Transverse colon (tissue), 4 donors: ENCODE data around the gene PROZ. TPM values are rescaled to one million over a fixed set of nuclear protein-coding genes. Genes with fewer than 3 reads are reported as not detected.

Experiments used
- DNase-seq: peaks from one replicate; pipeline ENCODE4 v3.0.0-alpha.2; 2019
- H3K27ac ChIP-seq, 4 donors: fragments of 200-600 bp; sonication (generic); 2 replicates each; pipeline ENCODE4 v1.5.1; 2016 to 2018; ENCODE audit warnings: inconsistent platforms in 4 of 4
- H3K27me3 ChIP-seq: fragments of 200-600 bp; sonication (generic); 2 replicates; pipeline ENCODE4 v1.5.1; 2017; ENCODE audit warnings: inconsistent platforms
- H3K36me3 ChIP-seq, 4 donors: fragments of 200-600 bp; sonication (generic); 2 replicates each; pipeline ENCODE4 v1.5.1; 2017 to 2019; ENCODE audit warnings: inconsistent platforms in 4 of 4
- H3K4me1 ChIP-seq, 4 donors: fragments of 200-600 bp; sonication (generic); 2 replicates each; pipeline ENCODE4 v1.5.1; 2017 to 2020; ENCODE audit warnings: inconsistent platforms in 4 of 4
- H3K4me3 ChIP-seq, 4 donors: fragments of 200-600 bp; sonication (generic); 1 replicate in 1 of 4; 2 replicates in 3 of 4; pipeline versions ENCODE4 v1.5.1 to v1.6.1; 2017 to 2019; ENCODE audit warnings: inconsistent platforms in 4 of 4
- H3K9me3 ChIP-seq, 2 donors: fragments of 200-600 bp; sonication (generic); 2 replicates each; pipeline ENCODE4 v1.5.1; 2017 to 2019; ENCODE audit warnings: inconsistent platforms in 2 of 2
- EP300 ChIP-seq: sonication (generic); formaldehyde crosslinking; IDR thresholded peaks from one replicate; pipeline ENCODE4 v1.6.1; 2017; ENCODE audit warnings: antibody characterized with exemption, low read depth
- POLR2A ChIP-seq: fragments of 450-650 bp; IDR thresholded peaks from one replicate; pipeline ENCODE4 v1.6.1; 2016; ENCODE audit warnings: antibody characterized with exemption, mild to moderate bottlenecking, moderate library complexity
- POLR2AphosphoS5 ChIP-seq, 3 donors: sonication (generic); formaldehyde crosslinking; IDR thresholded peaks; one replicate each; pipeline ENCODE4 v1.6.1; 2016; ENCODE audit warnings: antibody characterized with exemption in 3 of 3
- WGBS, 2 donors: methylation state at CpG; one replicate each; pipeline ENCODE4 v1.1.5; 2018; ENCODE audit warnings: low coverage in 1 of 2; 5-methylcytosine and 5-hydroxymethylcytosine counted together
- in situ Hi-C, 4 donors: fragments of 200-750 bp; cut with MboI; loops; one replicate each; pipeline versions ENCODE4 v1.15.0 to v1.15.1; 2017; ENCODE audit warnings: low sequenced_read_pairs in 3 of 4, low pct_ligation_motif_present in 1 of 4, low pct_unique_long_range_greater_than_20kb in 1 of 4
- intact Hi-C: fragments of 100-400 bp; cut with DNase I; formaldehyde crosslinking; loops from one replicate; pipeline ENCODE4 v1.15.1; 2023; ENCODE audit warnings: low total_unique reads
- total RNA-seq, 4 donors: library from RNA; depleted of rRNA; stranded (reverse); fragments of >200 nt; gene quantifications; one replicate each; pipeline ENCODE4 v1.1.0, GENCODE V29; 2016
- TF ChIP-seq, protein P1 (sequence below), 5 experiments: fragments of 200-600 bp in 3 of 5; fragments of 450-650 bp in 2 of 5; sonication (generic) in 3 of 5; IDR thresholded peaks; 1 replicate in 2 of 5; 2 replicates in 3 of 5; pipeline ENCODE4 v1.5.1; 2016 to 2017; ENCODE audit warnings: antibody characterized with exemption in 5 of 5, inconsistent platforms in 3 of 5, mild to moderate bottlenecking in 2 of 5, moderate library complexity in 1 of 5

PROZ gene
- total RNA-seq, 4 donors from 2014 or later = not detected

DNA sequence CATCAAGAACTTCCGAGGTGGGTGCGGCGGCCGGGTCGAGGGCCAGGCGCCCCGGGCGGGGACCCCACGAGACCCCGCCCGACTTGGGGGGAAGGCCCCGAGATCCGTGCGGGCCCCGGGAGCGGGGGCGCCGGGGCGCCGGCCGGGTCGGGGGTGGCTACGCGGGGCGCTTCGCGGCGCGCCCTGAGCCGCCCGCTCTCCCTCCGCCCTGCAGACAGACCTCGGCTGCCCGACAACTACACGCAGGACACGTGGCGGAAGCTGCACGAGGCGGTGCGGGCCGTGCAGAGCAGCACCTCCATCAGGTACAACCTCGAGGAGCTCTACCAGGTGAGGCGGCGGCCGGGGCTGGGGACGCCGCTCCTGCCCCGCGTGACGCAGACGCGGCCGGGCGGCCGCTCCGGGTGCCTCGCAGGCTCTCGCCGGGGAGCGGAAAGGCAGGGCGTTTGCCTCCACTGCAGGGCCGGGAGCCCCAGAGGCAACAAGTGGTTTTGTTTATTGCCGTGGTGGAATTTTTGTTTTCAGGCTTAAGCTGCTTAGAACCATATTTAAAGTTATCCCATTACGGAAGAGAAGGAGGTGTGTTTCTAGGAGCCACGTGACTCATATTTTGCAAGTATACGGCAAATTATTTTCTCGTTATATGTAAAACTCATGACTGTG, 51.4 kb downstream of the PROZ start:
- Histone ChIP-seq H3K4me1 (peaks cover 30 to 64% (median 35%) of the 10 kb centered on the region in 4 donors), H3K27me3 (no peaks in the 10 kb centered on the region), H3K9me3 (no peaks in the 10 kb centered on the region), H3K4me3 (peak overlapping the region; percentile 47 to 98 (median 98)), H3K27ac (peak overlapping the region; percentile 99 to 100 (median 100)), H3K36me3 (no peaks in the 10 kb centered on the region)
- in situ Hi-C loops = no loop called here
- 0% methylated on average over 6 to 59 of the region's 67 CpGs for WGBS, 2 donors
- TF ChIP-seq, protein P1, sequence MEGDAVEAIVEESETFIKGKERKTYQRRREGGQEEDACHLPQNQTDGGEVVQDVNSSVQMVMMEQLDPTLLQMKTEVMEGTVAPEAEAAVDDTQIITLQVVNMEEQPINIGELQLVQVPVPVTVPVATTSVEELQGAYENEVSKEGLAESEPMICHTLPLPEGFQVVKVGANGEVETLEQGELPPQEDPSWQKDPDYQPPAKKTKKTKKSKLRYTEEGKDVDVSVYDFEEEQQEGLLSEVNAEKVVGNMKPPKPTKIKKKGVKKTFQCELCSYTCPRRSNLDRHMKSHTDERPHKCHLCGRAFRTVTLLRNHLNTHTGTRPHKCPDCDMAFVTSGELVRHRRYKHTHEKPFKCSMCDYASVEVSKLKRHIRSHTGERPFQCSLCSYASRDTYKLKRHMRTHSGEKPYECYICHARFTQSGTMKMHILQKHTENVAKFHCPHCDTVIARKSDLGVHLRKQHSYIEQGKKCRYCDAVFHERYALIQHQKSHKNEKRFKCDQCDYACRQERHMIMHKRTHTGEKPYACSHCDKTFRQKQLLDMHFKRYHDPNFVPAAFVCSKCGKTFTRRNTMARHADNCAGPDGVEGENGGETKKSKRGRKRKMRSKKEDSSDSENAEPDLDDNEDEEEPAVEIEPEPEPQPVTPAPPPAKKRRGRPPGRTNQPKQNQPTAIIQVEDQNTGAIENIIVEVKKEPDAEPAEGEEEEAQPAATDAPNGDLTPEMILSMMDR (IDR thresholded peaks at IDR 0.05) = peak in 2 of 5 experiments; percentile 24 to 33
- peak in 1 of 3 donors; percentile 45 for TF ChIP-seq POLR2AphosphoS5 (IDR thresholded peaks at IDR 0.05)
- no peak for TF ChIP-seq EP300
- peak; percentile 37 for TF ChIP-seq POLR2A
- intact Hi-C loops = no loop called here
- peak; percentile 76 for DNase-seq

DNA sequence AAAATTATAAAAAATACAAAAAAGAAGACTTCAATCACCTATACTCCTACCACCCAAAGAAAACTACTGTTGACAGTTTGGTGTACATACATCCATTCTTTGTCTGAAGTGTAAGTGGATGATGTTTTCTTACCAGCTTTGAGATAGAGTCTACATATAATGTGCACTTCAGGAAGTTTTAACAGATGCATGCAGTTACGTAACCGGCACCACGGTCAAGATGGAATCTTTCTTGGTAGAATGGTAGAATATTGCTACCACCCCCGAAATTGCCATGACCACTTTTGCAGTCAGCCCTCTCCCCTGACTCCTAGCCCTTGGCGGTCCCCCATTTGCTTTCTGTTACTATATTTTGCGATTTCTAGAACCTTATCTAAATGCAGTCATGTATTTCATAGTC, 52.4 kb downstream of the PROZ start:
- Histone ChIP-seq H3K27ac (no peak overlapping the region), H3K27me3 (no peaks in the 10 kb centered on the region), H3K4me1 (peaks cover 25 to 64% (median 37%) of the 10 kb centered on the region in 4 donors), H3K9me3 (no peaks in the 10 kb centered on the region), H3K4me3 (peak overlapping the region in 1 of 4 donors; percentile 97), H3K36me3 (no peaks in the 10 kb centered on the region)
- 93 to 100% methylated on average over 2 to 6 of the region's 6 CpGs for WGBS, 2 donors
- no peak for TF ChIP-seq POLR2A
- no peak for TF ChIP-seq EP300
- TF ChIP-seq, protein P1 (IDR thresholded peaks at IDR 0.05) = no peak
- TF ChIP-seq POLR2AphosphoS5 (IDR thresholded peaks at IDR 0.05) = no peak
- in situ Hi-C loops = no loop called here
- intact Hi-C loops = no loop called here
- DNase-seq = no peak

DNA sequence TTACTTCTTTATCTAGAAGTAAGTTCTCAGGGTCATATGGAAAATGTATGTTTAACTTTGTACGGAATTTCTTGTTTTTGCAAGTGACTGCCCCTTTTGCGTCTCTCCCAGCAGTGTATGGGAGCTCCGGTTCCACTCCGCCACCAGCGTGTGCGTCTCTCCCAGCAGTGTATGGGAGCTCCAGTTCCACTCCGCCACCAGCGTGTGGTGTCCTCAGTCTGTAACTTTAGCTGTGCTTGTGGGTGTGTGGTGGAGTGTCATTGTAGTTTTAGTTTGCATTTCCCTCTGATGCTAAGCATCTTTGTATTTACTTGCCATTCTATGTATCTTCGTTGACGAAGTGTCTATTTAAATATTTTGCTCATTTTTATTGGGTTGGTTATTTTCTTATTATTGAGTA, 53.3 kb downstream of the PROZ start:
- WGBS, 2 donors = 91 to 98% methylated on average over 8 to 10 of the region's 10 CpGs
- no peaks in the 10 kb centered on the region for H3K27me3 ChIP-seq
- intact Hi-C loops = no loop called here
- no peaks in the 10 kb centered on the region for H3K9me3 ChIP-seq
- H3K4me3 ChIP-seq = no peak overlapping the region
- no peak for DNase-seq
- TF ChIP-seq POLR2A (no peak), EP300 (no peak), POLR2AphosphoS5 (IDR thresholded peaks at IDR 0.05) (no peak)
- TF ChIP-seq, protein P1 (IDR thresholded peaks at IDR 0.05) = no peak
- no peaks in the 10 kb centered on the region for H3K36me3 ChIP-seq
- in situ Hi-C loops = no loop called here
- peaks cover 24 to 65% (median 41%) of the 10 kb centered on the region in 4 donors for H3K4me1 ChIP-seq
- H3K27ac ChIP-seq = no peak overlapping the region

DNA sequence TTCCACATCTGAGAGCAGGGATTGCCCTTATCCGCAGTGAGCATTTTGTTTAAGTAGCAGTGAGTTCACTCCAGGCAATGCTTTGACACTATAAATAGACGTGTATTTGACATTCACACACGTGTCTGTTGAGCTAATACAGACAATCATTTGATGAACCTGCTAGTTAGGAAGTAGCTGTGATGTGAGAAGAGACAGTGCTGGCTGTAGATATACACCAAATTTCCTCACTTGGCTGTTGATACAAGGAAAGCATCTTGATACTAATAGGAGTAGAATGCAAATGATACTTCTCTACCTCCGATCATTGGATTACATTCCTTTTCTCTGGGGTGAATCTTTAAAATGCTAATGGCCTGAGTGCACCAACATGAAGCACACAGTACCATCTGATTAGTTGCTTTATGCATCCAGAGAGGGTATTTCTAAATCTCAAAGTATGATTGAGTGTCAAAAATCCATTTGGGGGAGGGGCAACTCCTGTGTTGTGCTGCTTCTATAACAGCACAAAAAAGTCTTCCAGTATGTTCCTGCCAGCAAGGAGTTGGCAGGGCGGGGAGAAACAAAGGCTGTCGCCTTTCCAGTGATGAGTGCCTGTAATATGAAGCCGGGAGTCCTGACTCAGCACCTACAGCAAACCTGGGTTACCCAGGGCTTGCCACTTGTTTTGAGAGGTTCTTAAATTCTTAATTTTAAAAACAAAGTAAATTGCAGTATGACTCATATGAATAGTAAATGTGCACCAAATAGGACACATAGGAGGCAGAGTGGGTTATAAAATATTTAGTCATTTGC, 58.0 kb downstream of the PROZ start:
- Histone ChIP-seq H3K27me3 (no peaks in the 10 kb centered on the region), H3K9me3 (no peaks in the 10 kb centered on the region), H3K4me1 (peaks cover 8 to 52% (median 27%) of the 10 kb centered on the region in 4 donors), H3K4me3 (no peak overlapping the region), H3K27ac (peak overlapping the region in 3 of 4 donors; percentile 5 to 41 (median 19)), H3K36me3 (no peaks in the 10 kb centered on the region)
- in situ Hi-C loops = no loop called here
- WGBS, 2 donors = 28 to 33% methylated on average over 3 to 7 of the region's 7 CpGs
- DNase-seq = peak; percentile 26
- intact Hi-C loops = no loop called here
- TF ChIP-seq, protein P1 (IDR thresholded peaks at IDR 0.05) = no peak
- TF ChIP-seq EP300 = no peak
- no peak for TF ChIP-seq POLR2AphosphoS5 (IDR thresholded peaks at IDR 0.05)
- TF ChIP-seq POLR2A = no peak
